HG03064 (cell line): ENCODE data around the gene SKA3.
"Not testable (repeated sequence)": the region's sequence is repeated elsewhere in the genome, so short reads cannot be mapped to it uniquely, and the experiment has no call there.

Source experiments
- ATAC-seq: cut with Tn5 transposase; IDR thresholded peaks from one replicate; pipeline ENCODE4 v1.9.1; 2021; ENCODE audit warnings: low read depth; ENCODE audit not compliant: unreplicated experiment

SKA3 gene

DNA sequence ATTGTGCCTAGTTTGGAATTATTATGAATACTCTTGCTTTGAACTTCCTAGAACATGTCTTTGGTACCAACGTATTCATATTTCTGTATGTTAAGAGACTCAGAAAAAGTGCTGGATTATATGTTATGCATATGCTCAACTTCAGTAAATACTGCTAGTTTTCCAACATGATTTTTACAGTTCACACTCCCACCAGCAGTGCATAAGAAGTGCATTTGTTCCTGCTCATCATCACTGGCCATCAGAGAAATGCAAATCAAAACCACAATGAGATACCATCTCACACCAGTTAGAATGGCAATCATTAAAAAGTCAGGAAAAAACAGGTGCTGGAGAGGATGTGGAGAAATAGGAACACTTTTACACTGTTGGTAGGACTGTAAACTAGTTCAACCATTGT, 2.6 kb downstream of the SKA3 start:
- ATAC-seq = not testable (repeated sequence)

DNA sequence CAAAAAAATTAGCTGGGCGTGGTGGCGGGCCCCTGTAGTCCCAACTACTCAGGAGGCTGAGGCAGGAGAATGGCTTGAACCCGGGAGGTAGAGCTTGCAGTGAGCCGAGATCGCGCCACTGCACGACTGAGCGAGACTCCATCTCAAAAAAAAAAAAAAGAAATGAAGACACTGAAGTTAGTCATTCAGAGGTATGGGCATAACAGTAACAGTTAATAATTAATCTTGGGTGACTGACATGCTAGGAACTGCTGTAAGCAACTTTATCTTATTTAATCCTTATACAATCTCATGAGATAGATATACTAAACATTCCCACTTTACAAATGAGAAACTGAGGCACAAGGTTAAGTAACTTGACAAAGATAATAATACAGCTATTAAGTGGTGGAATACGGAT, 4.9 kb downstream of the SKA3 start:
- ATAC-seq = no peak

DNA sequence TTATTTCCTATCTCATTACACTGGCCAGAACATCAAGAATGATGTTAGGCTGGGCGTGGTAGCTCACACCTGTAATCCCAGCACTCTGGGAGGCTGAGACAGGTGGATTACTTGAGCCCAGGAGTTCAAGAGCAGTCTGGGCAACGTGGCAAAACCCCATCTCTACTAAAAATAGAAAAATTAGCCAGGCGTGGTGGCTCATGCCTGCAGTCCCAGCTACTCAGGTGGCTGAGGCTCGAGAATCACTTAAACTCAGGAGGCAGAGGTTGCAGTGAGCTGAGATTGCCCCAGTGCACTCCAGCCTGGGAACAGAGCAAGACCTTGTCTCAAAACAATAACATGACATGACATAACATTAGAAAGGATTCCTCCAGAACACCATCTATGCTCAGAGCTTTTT, 10.7 kb downstream of the SKA3 start:
- not testable (repeated sequence) for ATAC-seq

DNA sequence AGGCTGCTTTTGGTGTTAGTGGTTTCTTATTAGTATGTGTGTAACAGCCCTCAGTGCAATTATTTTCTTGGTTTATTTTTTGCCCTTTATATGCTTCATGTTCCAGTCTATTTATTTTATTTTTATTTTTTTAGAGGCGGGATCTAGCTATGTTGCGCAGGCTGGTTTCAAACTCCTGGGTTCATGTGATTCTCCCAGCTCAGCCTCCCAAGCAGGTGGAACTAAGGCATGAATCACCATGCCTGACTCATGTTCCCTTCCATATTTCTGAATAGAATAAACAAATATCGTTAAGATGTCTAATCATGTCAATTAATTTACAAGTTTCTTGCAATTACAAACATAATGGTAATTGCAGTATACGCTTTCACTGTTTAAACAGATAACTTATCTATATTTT, 11.7 kb downstream of the SKA3 start:
- no peak for ATAC-seq

DNA sequence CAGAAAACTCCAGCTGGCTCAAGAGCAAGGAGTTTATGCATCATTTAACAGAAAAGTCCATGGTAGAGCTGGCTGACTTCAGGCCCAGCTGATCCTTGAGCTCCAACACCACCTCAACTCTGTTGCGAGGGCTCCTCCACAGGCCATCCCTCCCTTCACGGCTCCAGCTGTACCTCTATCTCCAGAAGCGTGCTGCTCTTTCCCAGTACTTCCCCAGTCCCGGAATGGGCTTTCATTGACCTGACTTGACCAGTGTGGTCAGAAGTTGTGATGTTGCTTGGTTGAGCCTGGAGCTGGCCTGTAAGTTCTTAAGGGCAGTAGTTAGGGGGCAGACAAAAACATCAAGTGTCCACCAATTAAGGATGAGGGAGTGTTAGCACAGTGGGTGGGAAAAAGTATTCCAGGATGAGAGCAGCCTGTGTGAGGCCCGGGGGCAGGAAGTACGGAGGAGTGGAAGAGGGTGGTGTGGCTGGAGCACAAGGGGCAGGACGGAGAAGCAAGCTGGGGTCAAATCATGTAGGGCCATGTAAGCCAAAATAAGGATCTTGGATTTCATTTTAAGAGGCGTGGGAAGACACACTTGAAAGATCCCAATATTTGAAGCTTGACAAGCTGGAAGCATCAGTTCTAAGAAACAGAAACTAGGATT, 24.0 kb downstream of the SKA3 start:
- ATAC-seq = no peak

DNA sequence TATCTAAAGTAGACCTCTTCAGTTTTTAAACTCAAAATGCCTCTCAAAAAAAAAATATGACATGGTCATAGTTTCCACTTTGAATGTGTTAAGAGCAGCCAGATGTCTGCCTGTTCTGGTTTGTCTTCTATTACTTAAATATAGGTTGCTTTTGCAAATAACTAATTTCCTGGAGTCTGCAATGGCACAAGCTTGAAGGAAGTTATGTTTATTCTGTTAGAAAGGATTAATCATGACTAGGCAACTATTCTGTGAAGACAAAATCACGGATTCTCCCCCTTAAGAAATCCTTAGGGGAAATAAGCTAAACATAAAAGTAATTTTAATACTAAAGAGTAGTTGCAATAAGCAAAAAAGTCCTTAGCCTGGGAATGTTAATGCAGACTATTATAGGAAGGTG, 26.3 kb downstream of the SKA3 start:
- no peak for ATAC-seq

DNA sequence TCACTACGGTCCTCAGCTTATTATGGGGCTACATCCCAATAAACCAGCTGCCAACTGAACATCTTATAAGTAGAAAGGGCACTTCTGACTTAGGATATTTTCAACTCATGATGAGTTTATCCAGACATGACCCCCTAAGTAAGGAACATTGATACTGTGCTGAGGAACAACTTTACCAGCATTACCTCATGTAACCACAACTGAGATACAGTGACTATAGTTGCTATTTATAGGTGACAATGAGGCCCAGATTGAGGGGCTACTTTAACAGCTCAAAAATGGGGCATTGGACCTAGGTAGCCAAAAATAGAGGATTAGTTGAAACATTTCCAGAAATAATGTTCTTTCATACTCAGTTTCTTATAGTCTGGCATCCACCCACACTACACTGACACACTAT, 26.8 kb downstream of the SKA3 start:
- ATAC-seq = no peak

DNA sequence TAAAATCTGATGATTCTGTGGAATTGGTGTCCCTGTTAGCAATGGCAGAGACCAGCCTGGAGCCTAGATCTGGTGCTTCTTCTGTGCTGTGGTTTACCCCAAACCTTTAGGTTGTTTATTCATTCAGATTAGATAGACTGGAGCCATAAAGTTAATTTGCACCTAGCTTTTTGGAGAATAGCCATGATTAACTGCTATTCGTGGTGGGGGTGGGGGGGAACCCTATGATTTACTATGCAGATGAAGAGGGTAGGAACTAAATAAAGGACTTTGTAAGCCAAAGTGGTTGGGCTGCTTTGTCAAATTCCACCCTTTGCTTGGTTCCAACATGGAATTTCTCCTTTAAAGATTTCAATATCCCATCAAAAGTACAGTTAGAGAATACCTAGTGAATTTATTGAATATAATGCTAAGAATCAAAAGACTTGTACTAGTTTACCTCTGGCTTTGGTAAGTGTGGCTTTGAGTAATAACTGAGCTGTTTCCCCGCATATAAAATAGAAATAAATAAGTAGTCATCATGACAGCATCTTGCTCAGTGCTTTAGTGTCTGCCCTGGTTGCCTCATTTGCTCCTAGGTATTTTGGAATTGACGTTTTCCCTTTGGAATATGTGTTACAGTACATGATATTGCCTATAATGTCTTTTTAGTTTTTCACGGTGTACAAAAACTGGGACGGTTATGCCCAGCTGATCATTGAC, 27.6 kb downstream of the SKA3 start:
- ATAC-seq = no peak

DNA sequence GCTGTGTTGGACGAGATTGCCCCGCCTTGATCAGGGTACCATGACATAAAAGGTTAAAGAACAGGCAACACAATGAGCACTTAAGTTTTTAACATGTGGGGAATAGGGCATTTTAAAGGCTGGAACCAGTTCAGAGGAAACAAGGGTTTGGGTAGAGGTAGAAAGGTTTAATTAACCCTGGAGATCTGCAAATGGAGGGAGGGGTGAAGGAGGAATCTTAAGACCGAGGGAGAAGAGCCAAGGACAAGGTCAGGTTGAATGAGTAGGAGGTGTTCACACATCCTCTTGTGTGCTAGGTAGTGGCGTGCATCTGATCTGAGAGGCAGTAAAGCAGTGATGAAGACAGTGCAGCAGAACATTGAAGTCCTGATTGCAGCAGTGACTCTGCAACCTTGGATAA, 28.5 kb downstream of the SKA3 start:
- no peak for ATAC-seq

DNA sequence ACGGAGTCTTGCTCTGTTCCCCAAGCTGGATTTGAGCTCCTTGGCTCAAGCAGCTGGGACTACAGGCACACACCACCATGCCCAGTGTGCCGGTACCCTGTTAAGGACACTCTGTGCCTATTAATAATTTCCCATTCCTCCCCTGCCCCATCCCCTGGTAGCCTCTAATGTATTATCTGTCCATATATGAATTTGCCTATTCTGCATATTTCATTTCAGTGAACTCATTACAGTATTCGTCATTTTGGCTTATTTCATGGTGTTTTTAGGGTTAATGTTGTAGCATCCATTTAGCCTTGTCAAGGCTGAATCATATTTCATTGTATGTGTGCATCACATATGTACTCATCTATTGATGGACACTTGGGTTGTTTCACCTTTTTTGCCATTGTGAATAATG, 33.6 kb downstream of the SKA3 start:
- no peak for ATAC-seq

DNA sequence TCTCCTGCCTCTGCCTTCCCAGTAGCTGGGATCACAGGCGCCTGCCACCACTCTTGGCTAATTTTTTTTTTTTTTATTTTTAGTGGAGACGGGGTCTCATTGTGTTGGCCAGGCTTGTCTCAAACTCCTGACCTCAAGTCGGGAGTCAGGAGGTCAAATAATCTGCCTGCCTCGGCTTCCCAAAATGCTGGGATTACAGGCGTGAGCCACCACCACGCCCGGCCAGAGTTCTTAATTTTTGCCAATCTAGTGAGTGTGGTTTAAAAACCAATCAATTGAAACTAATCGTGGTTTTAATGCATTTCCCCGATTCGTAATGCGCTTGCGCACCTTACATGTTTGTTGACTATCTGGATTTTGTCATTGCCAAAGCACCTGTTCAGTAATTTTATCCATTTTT, 37.0 kb downstream of the SKA3 start:
- ATAC-seq = no peak

DNA sequence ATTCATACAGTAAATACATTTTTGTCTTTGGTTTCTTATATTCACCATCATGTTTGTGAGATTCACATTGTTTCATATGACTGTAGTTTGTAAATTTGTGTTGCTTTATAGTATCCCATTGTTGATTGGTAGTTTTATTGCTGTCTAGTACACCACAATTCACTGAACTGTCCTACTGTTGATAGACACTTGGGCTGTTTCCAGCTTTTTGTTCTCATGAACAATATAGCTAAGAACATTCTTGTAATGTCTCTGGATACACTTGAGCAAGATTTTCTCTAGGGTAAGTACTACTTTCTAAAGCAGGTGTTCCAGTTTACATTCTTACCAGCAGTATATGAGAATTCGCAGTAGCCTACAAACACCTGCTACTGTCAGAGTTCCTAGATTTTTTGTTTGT, 37.8 kb downstream of the SKA3 start:
- ATAC-seq = no peak

DNA sequence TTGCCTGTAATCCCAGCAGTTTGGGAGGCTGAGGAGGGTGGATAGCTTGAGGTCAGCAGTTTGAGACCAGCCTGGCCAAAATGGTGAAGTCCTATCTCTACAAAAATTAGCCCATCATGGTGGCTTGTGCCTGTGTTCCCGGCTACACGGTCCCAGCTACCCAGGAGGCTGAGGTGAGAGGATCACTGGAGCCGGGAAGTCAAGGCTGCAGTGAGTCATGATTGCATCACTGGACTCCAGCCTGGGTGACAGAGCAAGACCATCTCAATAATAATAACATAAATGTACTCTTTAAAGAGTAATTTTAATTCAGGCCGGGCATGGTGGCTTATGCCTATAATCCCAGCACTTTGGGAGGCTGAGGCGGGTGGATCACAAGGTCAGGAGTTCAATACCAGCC, 38.7 kb downstream of the SKA3 start:
- ATAC-seq = no peak

DNA sequence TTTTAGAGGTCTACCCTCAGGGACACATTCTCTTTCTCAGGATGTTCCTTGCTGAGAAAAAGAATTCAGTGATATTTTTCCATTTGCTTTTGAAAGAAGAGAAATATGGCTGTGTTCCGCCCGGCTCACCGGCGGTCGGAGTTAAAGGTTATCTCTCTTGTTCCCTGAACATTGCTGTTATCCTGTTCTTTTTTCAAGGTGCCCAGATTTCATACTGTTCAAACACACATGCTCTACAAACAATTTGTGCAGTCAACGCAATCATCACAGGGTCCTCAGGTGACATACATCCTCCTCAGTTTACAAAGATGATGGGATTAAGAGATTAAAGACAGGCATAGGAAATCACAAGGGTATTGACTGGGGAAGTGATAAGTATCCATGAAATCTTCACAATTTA, 40.5 kb downstream of the SKA3 start:
- ATAC-seq = not testable (repeated sequence)

DNA sequence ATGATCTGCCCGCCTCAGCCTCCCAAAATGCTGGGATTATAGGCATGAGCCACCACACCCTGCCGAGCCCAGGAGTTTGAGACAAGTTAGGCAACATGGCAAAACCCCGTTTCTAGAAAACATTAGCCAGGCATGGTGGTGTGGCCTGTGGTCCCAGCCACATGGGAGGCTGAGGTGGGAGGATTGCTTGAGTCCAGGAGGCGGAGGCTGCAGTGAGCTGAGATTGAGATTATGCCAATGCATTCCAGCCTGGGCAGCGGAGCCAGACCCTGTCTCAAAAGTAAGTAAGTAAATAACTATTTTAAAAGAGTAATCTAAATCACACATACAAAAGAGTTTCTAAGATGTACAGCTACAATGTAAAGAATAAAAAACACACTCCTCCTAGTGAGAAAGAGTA, 41.9 kb downstream of the SKA3 start:
- ATAC-seq = no peak

DNA sequence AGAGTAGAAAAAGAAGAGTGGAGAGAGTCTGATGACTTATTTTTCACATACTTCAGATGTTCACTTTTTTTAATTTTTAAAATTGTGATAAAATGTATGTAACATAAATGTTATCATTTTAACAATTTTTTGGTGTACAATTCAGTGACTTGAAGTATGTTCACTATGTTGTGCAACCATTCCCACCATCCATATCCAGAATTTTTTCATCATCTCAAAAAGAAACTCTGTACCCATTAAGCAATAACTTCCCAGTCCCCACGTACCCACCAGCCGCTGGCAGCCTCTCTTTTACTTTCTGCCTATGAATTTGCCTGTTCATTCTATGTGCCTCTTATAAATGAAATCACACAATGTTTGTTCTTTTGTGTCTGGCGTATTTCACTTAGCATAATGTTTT, 43.3 kb downstream of the SKA3 start:
- ATAC-seq = no peak

DNA sequence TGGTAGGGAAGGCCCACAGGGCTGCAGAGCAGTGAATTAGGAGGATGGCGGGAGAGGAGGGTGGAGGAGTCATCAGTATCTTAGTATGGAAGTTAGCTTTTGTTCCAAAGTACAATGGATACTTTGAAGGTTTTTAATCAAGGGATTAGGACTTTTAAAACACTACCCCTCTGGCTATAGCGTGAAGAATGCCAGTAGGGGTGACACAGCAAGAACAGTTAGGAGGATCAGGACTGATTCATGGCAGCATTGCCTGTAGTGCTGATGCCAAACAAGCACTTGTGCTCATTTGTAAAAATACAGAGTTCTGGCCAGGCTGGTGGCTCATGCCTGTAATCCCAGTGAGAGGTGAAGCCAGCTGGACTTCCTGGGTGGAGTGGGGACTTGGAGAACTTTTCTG, 46.2 kb downstream of the SKA3 start:
- ATAC-seq = no peak

DNA sequence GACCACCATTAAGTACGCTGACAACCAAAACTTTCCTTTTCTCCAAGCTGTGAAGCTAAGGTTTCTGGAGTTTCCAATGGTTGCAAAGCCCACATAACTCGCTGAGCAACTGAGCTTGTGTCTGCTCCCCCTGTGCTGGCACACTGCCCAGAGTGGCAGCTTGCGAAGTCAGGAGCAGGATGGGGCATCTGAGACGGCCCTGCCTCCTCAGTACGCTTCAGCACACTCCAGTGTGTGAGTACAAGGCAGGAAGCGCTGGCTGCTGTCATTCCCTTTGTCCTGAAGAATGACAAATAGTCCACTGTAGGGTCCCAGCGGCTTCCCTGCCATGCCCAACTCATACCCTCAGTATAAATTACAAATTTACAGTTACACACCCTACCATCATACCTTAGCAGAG, 51.5 kb downstream of the SKA3 start:
- ATAC-seq = no peak

DNA sequence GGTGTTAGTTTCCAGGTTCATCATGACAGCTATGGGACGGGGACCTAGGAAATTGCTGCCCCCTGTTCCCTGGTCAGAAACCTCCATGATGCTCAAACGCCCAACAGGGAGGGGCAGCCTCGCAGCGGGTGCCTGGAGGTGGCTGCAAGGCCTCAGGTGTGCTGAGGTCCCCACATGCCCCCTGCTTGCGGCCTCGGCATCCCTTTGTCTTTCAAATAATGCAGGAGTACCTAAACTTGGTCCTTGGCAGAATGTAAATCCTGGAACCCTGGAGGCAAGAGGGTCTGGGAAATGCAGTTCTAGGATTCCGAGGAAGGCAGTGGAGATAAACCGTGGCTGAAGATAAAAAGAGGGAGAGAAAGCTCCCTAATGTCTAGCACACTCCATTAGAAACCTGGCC, 52.4 kb downstream of the SKA3 start:
- ATAC-seq = no peak

DNA sequence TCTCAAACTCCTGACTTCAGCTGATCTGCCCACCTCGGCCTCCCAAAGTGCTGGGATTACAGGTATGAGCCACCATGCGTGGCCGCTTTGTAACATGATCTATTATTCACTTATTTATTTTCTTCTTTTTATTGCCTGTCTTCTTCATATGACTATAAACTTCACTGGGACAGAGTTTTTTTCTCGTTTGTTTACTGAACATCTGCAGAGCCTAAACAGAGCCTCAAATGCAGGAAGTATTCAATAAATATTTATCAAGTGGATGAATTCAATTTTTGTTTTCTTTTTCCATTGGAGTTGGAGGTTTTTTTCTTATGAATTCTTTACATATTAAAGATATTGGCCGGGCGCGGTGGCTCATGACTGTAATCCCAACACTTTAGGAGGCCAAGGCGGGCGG, 54.7 kb downstream of the SKA3 start:
- no peak for ATAC-seq

DNA sequence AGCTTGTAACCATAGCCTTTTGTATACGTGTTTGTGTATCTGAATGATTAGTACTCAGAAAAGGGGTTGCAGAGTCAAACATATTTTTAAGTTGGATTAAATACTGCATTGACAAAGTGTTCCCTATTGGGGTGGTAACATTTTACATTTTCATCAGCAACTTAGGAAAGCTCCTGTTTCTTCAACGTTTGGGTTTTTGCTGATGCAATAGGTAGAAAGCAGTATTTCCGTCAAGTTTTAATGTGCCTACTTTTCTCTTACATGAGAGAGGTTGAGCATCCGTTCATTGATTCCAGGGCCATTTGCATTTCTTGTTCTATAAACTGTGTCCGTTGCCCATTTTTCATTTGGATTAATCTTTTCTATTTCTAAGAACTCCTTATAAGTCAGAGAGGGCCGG, 56.2 kb downstream of the SKA3 start:
- ATAC-seq = no peak

DNA sequence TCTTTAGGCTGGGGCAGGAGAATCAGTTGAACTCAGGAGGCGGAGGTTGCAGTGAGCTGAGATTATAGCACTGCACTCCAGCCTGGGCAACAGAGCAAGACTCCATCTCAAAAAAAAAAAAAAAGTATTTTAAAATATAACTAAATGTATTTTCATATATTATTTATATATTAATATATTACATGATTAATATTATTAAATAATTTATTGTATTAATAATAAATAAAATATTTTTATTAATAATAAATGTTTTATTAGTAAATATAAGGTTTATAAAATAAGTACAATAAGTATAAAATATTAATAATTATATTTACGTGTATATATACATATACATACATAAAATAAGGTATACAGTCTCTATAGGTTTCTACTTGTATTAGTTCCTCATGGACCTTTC, 56.8 kb downstream of the SKA3 start:
- ATAC-seq = no peak

DNA sequence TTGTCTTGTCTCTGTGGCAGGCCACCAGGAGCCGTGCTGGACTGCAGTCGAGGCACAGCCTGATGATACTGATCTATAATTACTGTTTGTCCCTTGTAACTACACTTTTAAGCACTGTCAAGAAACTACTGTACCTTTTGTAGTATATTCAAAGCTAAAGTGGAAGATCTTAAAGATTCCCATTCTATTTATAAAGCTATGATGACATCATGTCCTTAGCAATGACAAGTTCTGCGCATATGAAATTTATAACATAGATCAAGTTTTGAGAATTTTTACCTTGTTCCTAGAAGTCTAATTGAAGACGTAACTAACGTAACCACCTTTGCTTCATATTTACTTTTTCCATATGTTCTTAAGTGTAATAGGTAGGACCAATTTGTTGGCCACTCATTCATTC, 58.2 kb downstream of the SKA3 start:
- no peak for ATAC-seq
